K562 (cell line): ENCODE data around the gene SLC32A1. TPM values are rescaled to one million over a fixed set of nuclear protein-coding genes. Genes with fewer than 3 reads are reported as not detected.

Experiments used
- ELF1 ChIP-seq: fragments of 200-800 bp; sonication (Bioruptor generic); IDR thresholded peaks from 2 replicates; pipeline ENCODE4 v1.6.1; 2016; ENCODE audit warnings: missing genetic modification characterization, missing compliant biosample characterization
- ELF2 ChIP-seq: fragments of 250-450 bp; sonication (Bioruptor Pico); IDR thresholded peaks from 2 replicates; pipeline ENCODE4 v1.5.0; 2021; ENCODE audit warnings: mild to moderate bottlenecking
- HNRNPK ChIP-seq: fragments of 200-400 bp; formaldehyde crosslinking; IDR thresholded peaks from one replicate; pipeline ENCODE4 v1.6.1; 2018; ENCODE audit warnings: mild to moderate bottlenecking, low read depth, low read length; ENCODE audit not compliant: poor library complexity, severe bottlenecking
- HSF4 ChIP-seq: fragments of 250-450 bp; sonication (Bioruptor Pico); IDR thresholded peaks from 2 replicates; pipeline ENCODE4 v2.1.2; 2022; ENCODE audit warnings: mild to moderate bottlenecking, moderate library complexity, borderline replicate concordance
- MXD1 ChIP-seq: fragments of 250-450 bp; sonication (Bioruptor Pico); IDR thresholded peaks from 2 replicates; pipeline ENCODE4 v1.8.0; 2021; ENCODE audit warnings: borderline replicate concordance, mild to moderate bottlenecking, moderate library complexity; ENCODE audit not compliant: poor library complexity, severe bottlenecking
- NUFIP1 ChIP-seq: fragments of 450-650 bp; IDR thresholded peaks from 2 replicates; pipeline ENCODE4 v1.6.1; 2018; ENCODE audit not compliant: partially characterized antibody
- XRCC5 ChIP-seq: fragments of 200-400 bp; formaldehyde crosslinking; IDR thresholded peaks from 2 replicates; pipeline ENCODE4 v1.6.1; 2017; ENCODE audit warnings: low read depth, mild to moderate bottlenecking, low read length
- ZNF445 ChIP-seq: fragments of 250-450 bp; sonication (Bioruptor Pico); IDR thresholded peaks from 2 replicates; pipeline ENCODE4 v1.4.0; 2020; ENCODE audit warnings: low read depth, mild to moderate bottlenecking, moderate library complexity
- polyA plus RNA-seq, 8 experiments: library from polyadenylated mRNA; depleted of rRNA in 4 of 8; stranded (reverse) in 5 of 8; unstranded in 3 of 8; fragments of >200 nt; fragmentation: Nextera tagmentation in 2 of 8; fragmentation: Illumina TruSeq in 1 of 8; extraction: Ambion mirVana in 2 of 8; extraction: Trizol in 1 of 8; gene quantifications; 2 replicates each; pipeline versions ENCODE4 v1.2.1 to v1.2.3, GENCODE V29; 2011 to 2014; ENCODE audit warnings: inconsistent platforms in 1 of 8, missing spikeins in 1 of 8
- total RNA-seq, 7 experiments: library from RNA; depleted of rRNA in 6 of 7; stranded (reverse); fragments of >200 nt in 6 of 7; fragmentation: Illumina TruSeq in 2 of 7; extraction: Trizol in 2 of 7; gene quantifications; 2 replicates each; pipeline versions ENCODE4 v1.2.1 to v1.2.3, GENCODE V29; 2011 to 2021; ENCODE audit warnings: low replicate concordance in 1 of 7
- TF ChIP-seq, protein P1 (sequence below), 2 experiments: fragments of 450-650 bp; conservative IDR thresholded peaks; 2 replicates each; pipeline ENCODE4 v1.6.1; 2017; ENCODE audit warnings: mild to moderate bottlenecking in 2 of 2, moderate library complexity in 2 of 2
- TF ChIP-seq, protein P2 (sequence below), 2 experiments: fragments of 450-650 bp in 1 of 2; sonication (generic) in 1 of 2; formaldehyde crosslinking; conservative IDR thresholded peaks; 2 replicates each; pipeline versions ENCODE4 v1.4.0 to v1.8.1; 2020 to 2022; ENCODE audit warnings: mild to moderate bottlenecking in 1 of 2, missing genetic modification reagents in 1 of 2

The SLC32A1 gene
- total and polyA plus RNA-seq, 9 of the 15 experiments (the other 6 are each of a cell fraction or from before 2014, with no cell fraction given): not detected

DNA sequence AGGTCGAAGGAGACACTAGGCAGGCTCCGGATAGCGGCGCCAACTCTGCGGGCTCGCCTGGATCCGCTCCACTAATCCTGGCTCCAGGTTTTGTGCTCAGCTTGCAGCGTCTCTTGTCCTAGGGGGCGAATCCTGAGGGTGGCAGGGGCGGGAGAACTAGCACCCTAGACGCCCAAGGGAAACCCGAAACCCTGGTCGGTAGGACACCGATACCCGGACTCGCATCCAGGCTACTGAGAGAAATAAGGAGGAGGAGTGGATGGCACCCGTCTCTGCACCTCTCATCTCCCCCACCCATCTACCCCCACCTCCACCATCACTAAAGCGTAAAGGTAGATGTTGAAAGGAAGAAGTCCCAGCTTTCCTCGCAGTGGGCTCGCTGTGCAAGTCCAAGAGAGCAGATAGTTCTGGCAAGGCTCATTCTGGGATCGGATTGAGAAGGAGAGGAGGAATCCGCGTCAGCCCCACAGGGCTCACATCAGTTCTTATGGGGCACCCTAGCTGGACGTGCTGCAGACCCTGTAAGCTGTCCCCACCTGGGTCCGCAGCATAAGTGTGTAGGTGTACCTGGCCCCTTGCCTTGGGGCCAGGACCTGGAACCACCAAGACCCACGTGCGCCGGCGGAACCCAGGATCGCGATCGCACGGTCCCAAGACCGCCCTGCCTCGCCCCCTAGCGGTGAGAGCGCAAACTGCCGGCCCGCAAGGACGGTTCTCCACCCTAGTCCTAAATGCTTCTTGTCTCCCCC is 6.9 kb downstream of the SLC32A1 start (continued):
- TF ChIP-seq, protein P1, sequence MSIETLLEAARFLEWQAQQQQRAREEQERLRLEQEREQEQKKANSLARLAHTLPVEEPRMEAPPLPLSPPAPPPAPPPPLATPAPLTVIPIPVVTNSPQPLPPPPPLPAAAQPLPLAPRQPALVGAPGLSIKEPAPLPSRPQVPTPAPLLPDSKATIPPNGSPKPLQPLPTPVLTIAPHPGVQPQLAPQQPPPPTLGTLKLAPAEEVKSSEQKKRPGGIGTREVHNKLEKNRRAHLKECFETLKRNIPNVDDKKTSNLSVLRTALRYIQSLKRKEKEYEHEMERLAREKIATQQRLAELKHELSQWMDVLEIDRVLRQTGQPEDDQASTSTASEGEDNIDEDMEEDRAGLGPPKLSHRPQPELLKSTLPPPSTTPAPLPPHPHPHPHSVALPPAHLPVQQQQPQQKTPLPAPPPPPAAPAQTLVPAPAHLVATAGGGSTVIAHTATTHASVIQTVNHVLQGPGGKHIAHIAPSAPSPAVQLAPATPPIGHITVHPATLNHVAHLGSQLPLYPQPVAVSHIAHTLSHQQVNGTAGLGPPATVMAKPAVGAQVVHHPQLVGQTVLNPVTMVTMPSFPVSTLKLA (conservative IDR thresholded peaks at IDR 0.05): peak; percentile 78 to 86
- no peak for TF ChIP-seq ZNF445 (CRISPR knock-in tag)
- no peak for TF ChIP-seq HNRNPK
- TF ChIP-seq HSF4 (CRISPR knock-in tag): no peak
- TF ChIP-seq, protein P2, sequence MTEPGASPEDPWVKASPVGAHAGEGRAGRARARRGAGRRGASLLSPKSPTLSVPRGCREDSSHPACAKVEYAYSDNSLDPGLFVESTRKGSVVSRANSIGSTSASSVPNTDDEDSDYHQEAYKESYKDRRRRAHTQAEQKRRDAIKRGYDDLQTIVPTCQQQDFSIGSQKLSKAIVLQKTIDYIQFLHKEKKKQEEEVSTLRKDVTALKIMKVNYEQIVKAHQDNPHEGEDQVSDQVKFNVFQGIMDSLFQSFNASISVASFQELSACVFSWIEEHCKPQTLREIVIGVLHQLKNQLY (CRISPR knock-in tag; conservative IDR thresholded peaks at IDR 0.05): no peak
- peak; percentile 88; the same call in 1 of the 2 replicates for TF ChIP-seq XRCC5
- TF ChIP-seq ELF2 (CRISPR knock-in tag): no peak
- TF ChIP-seq NUFIP1: no peak
- TF ChIP-seq MXD1: no peak
- no peak for TF ChIP-seq ELF1
